HG03565 (cell line): Measurements from ENCODE around the gene GABRG3.

Experiments
- ATAC-seq: cut with Tn5 transposase; IDR thresholded peaks from one replicate; pipeline ENCODE4 v1.9.1; 2021; ENCODE audit warnings: mild to moderate bottlenecking, moderate library complexity; ENCODE audit not compliant: unreplicated experiment

GABRG3 gene

GRCh38 chr15:27454281-27455075 lies 483.5 kb downstream of the GABRG3 start:
- ATAC-seq, result no peak

- ATAC-seq, result no peak
These were observed 485.8 kb downstream of the GABRG3 start for GRCh38 chr15:27456807-27457206.

- ATAC-seq, result no peak
These were observed 486.8 kb downstream of the GABRG3 start for GRCh38 chr15:27457766-27458165.

- no peak for ATAC-seq
These were observed 487.5 kb downstream of the GABRG3 start for GRCh38 chr15:27458345-27459084.

GRCh38 chr15:27459836-27460235 lies 488.9 kb downstream of the GABRG3 start:
- ATAC-seq, result no peak

- ATAC-seq, result no peak
These were observed 490.2 kb downstream of the GABRG3 start for GRCh38 chr15:27461181-27461580.

GRCh38 chr15:27463525-27464088 lies 492.6 kb downstream of the GABRG3 start:
- no peak for ATAC-seq

- ATAC-seq, result no peak
These were observed 494.1 kb downstream of the GABRG3 start for GRCh38 chr15:27464941-27465612.

- no peak for ATAC-seq
These were observed 495.8 kb downstream of the GABRG3 start for GRCh38 chr15:27466758-27467157.

GRCh38 chr15:27468151-27468591 lies 497.2 kb downstream of the GABRG3 start:
- no peak for ATAC-seq

- ATAC-seq, result no peak
These were observed 502.9 kb downstream of the GABRG3 start for GRCh38 chr15:27473845-27474244.

- no peak for ATAC-seq
These were observed 504.4 kb downstream of the GABRG3 start for GRCh38 chr15:27475395-27475794.

- ATAC-seq, result no peak
These were observed 508.5 kb downstream of the GABRG3 start for GRCh38 chr15:27479296-27480140.

GRCh38 chr15:27480141-27480530 lies 509.2 kb downstream of the GABRG3 start:
- no peak for ATAC-seq

GRCh38 chr15:27480642-27481041 lies 509.7 kb downstream of the GABRG3 start:
- no peak for ATAC-seq

- ATAC-seq, result no peak
These were observed 510.8 kb downstream of the GABRG3 start for GRCh38 chr15:27481768-27482167.

GRCh38 chr15:27482287-27482686 lies 511.3 kb downstream of the GABRG3 start:
- ATAC-seq, result no peak

- no peak for ATAC-seq
These were observed 512.1 kb downstream of the GABRG3 start for GRCh38 chr15:27483124-27483523.

- ATAC-seq, result no peak
These were observed 514.3 kb downstream of the GABRG3 start for GRCh38 chr15:27485265-27485664.

GRCh38 chr15:27486051-27486450 lies 515.1 kb downstream of the GABRG3 start:
- ATAC-seq, result no peak
